Endothelial cell of umbilical vein (primary cell): ENCODE measurements around the gene ANO1. TPM values are rescaled to one million over a fixed set of nuclear protein-coding genes. Genes with fewer than 3 reads are reported as not detected.

ENCODE experiments used
- BruUV-seq: library from RNA; stranded (reverse); fragments of 400-500 nt; replicated peaks from 2 replicates; lab custom pipeline; 2021; lab: Mats Ljungman, UMichigan
- CTCF ChIA-PET: fragments of 300-600, 350-600 bp; sonication (Branson Sonifier 250); formaldehyde crosslinking; loops from one replicate; lab custom pipeline; 2021; ENCODE audit warnings: antibody characterized with exemption, inconsistent platforms; lab: Charles Lee
- POLR2A ChIA-PET: fragments of 300-600, 350-600 bp; sonication (Branson Sonifier 250); formaldehyde crosslinking; loops from one replicate; lab custom pipeline; 2021; ENCODE audit warnings: antibody characterized with exemption, inconsistent platforms; lab: Charles Lee
- DNase-seq: peaks from one replicate; pipeline ENCODE4 v3.0.0-alpha.2; 2011; ENCODE audit warnings: low read depth, low spot score
- FAIRE-seq: peaks from 2 replicates; lab custom pipeline; 2011; peaks lifted over from hg19 to GRCh38; lab: Jason Lieb, UNC
- H2AFZ ChIP-seq: 2 replicates; pipeline ENCODE4 v1.6.0; 2012; ENCODE audit warnings: low read depth, low read length, control low read depth, inconsistent platforms
- H3K27ac ChIP-seq: 2 replicates; pipeline ENCODE4 v1.5.1; 2011; ENCODE audit warnings: low read depth, mild to moderate bottlenecking, control low read depth, low read length, moderate library complexity; ENCODE audit not compliant: insufficient read depth
- H3K27me3 ChIP-seq, 2 experiments: 2 replicates each; pipeline versions ENCODE4 v1.6.0 to v1.6.1; 2011; ENCODE audit warnings: low read length in 2 of 2, mixed read lengths in 1 of 2; ENCODE audit not compliant: control insufficient read depth in 2 of 2, insufficient read depth in 2 of 2
- H3K36me3 ChIP-seq, 2 experiments: 2 replicates in 1 of 2; 3 replicates in 1 of 2; pipeline ENCODE4 v1.5.1; 2011; ENCODE audit warnings: low read length in 2 of 2, mild to moderate bottlenecking in 1 of 2, moderate library complexity in 1 of 2; ENCODE audit not compliant: control insufficient read depth in 2 of 2, insufficient read depth in 2 of 2; ENCODE audit errors: extremely low read depth in 1 of 2
- H3K4me1 ChIP-seq: 3 replicates; pipeline ENCODE4 v1.5.1; 2011; ENCODE audit warnings: mild to moderate bottlenecking, low read length; ENCODE audit not compliant: control insufficient read depth, insufficient read depth; ENCODE audit errors: extremely low read depth
- H3K4me2 ChIP-seq: 2 replicates; pipeline ENCODE4 v1.6.1; 2011; ENCODE audit warnings: low read length, control low read depth, mixed read lengths; ENCODE audit not compliant: insufficient read depth
- H3K4me3 ChIP-seq, 3 experiments: fragments of 200-600 bp in 1 of 3; sonication (generic), shearing (Covaris generic) in 1 of 3; replicated peaks in 1 of 3; 2 replicates each; pipeline ENCODE4 v1.5.1; 2011 to 2016; ENCODE audit warnings: control low read depth in 3 of 3, low read length in 3 of 3, mild to moderate bottlenecking in 2 of 3, inconsistent platforms in 1 of 3, low read depth in 1 of 3, moderate library complexity in 1 of 3; ENCODE audit not compliant: insufficient read depth in 1 of 3
- H3K79me2 ChIP-seq: 2 replicates; pipeline ENCODE4 v1.6.0; 2012; ENCODE audit warnings: low read length, inconsistent platforms; ENCODE audit not compliant: control insufficient read depth, insufficient read depth
- H3K9ac ChIP-seq: replicated peaks from 2 replicates; pipeline ENCODE3; 2011; ENCODE audit warnings: low read length, control low read depth; ENCODE audit not compliant: insufficient read depth; ENCODE audit errors: extremely low read depth
- H3K9me1 ChIP-seq: replicated peaks from 3 replicates; pipeline ENCODE4 v1.6.0; 2011; ENCODE audit warnings: mild to moderate bottlenecking, low read length; ENCODE audit not compliant: control insufficient read depth, insufficient read depth; ENCODE audit errors: extremely low read depth
- H3K9me3 ChIP-seq: replicated peaks from 2 replicates; pipeline ENCODE4 v1.5.1; 2012; ENCODE audit warnings: low read length, inconsistent platforms; ENCODE audit not compliant: control insufficient read depth, insufficient read depth
- H4K20me1 ChIP-seq: replicated peaks from 2 replicates; pipeline ENCODE3; 2011; ENCODE audit warnings: mild to moderate bottlenecking, low read length; ENCODE audit not compliant: control insufficient read depth, insufficient read depth; ENCODE audit errors: extremely low read depth
- CTCF ChIP-seq, 2 donors: IDR thresholded peaks; 1 replicate in 1 of 2; 2 replicates in 1 of 2; pipeline ENCODE4 v1.5.1; 2011; ENCODE audit warnings: low read length in 2 of 2, mild to moderate bottlenecking in 2 of 2, moderate library complexity in 2 of 2, control low read depth in 1 of 2, inconsistent platforms in 1 of 2, low read depth in 1 of 2; ENCODE audit not compliant: insufficient read depth in 1 of 2; ENCODE audit errors: extremely low read depth in 1 of 2
- EZH2 ChIP-seq: IDR thresholded peaks from 2 replicates; pipeline ENCODE4 v1.6.1; 2012; ENCODE audit warnings: borderline replicate concordance, low read depth, mild to moderate bottlenecking, moderate library complexity, low read length, inconsistent platforms; ENCODE audit not compliant: severe bottlenecking
- FOS ChIP-seq: IDR thresholded peaks from 2 replicates; pipeline ENCODE4 v1.6.1; 2011; ENCODE audit warnings: mild to moderate bottlenecking, low read length, moderate library complexity, borderline replicate concordance; ENCODE audit not compliant: insufficient read depth
- GATA2 ChIP-seq: IDR thresholded peaks from 2 replicates; pipeline ENCODE4 v1.7.0; 2011; ENCODE audit warnings: low read depth, mild to moderate bottlenecking, moderate library complexity, mixed read lengths, low read length; ENCODE audit not compliant: insufficient read length, insufficient read depth
- JUN ChIP-seq: IDR thresholded peaks from 2 replicates; pipeline ENCODE4 v1.6.1; 2011; ENCODE audit warnings: borderline replicate concordance, low read depth; ENCODE audit not compliant: insufficient read length, insufficient read depth
- MAX ChIP-seq: IDR thresholded peaks from 2 replicates; pipeline ENCODE4 v1.6.1; 2011; ENCODE audit not compliant: insufficient read depth, insufficient read length
- MYC ChIP-seq: IDR thresholded peaks from one replicate; pipeline ENCODE4 v1.6.1; 2011; ENCODE audit warnings: mild to moderate bottlenecking, low read depth, low read length
- POLR2A ChIP-seq: IDR thresholded peaks from 2 replicates; pipeline ENCODE4 v1.6.1; 2012; ENCODE audit warnings: low read depth, mild to moderate bottlenecking, control low read depth, low read length
- POLR2AphosphoS5 ChIP-seq: IDR thresholded peaks from 2 replicates; pipeline ENCODE4 v1.6.1; 2012; ENCODE audit warnings: low read depth, mild to moderate bottlenecking, control low read depth, low read length, moderate library complexity; ENCODE audit not compliant: insufficient read depth
- dilution Hi-C: fragments of 300-500 bp; cut with MboI; formaldehyde crosslinking; loops from one replicate; pipeline ENCODE4 v1.15.0; 2019; ENCODE audit warnings: low sequenced_read_pairs; ENCODE audit not compliant: extremely low pct_ligation_motif_present
- intact Hi-C: fragments of 100-400 bp; cut with micrococcal nuclease; formaldehyde crosslinking; loops from one replicate; pipeline ENCODE4 v1.10.0; 2022
- polyA plus RNA-seq, 4 experiments: library from polyadenylated mRNA; depleted of rRNA in 3 of 4; stranded (reverse) in 3 of 4; unstranded in 1 of 4; fragments of >200 nt; gene quantifications; 2 replicates each; pipeline versions ENCODE4 v1.2.1 to v1.2.3, GENCODE V29; 2011 to 2012; ENCODE audit warnings: missing spikeins in 1 of 4
- total RNA-seq: library from RNA; stranded (reverse); gene quantifications from 2 replicates; pipeline ENCODE4 v1.2.3, GENCODE V29; 2021

The ANO1 gene
- total and polyA plus RNA-seq, 2 donors (not counting 3 experiments of a cell fraction or from before 2014, with no cell fraction given), result 0.03 to 0.40 TPM

GRCh38 chr11:70151671-70152070 is 73.6 kb downstream of the ANO1 start:
- Histone ChIP-seq H3K9ac (no peak overlapping the region), H3K27me3 (no peaks in the 10 kb centered on the region), H3K79me2 (no peaks in the 10 kb centered on the region), H2AFZ (no peak overlapping the region), H3K4me1 (no peaks in the 10 kb centered on the region), H4K20me1 (no peaks in the 10 kb centered on the region), H3K4me2 (no peak overlapping the region), H3K4me3 (no peak overlapping the region), H3K36me3 (no peaks in the 10 kb centered on the region), H3K27ac (no peak overlapping the region), H3K9me1 (no peaks in the 10 kb centered on the region), H3K9me3 (no peaks in the 10 kb centered on the region)
- intact Hi-C loops (no loop called here), dilution Hi-C loops (no loop called here)
- TF ChIP-seq POLR2A, result no peak
- TF ChIP-seq POLR2AphosphoS5, result no peak
- TF ChIP-seq MYC, result no peak
- TF ChIP-seq JUN, result no peak
- no peak for TF ChIP-seq MAX
- TF ChIP-seq EZH2, result no peak
- no peak for TF ChIP-seq FOS
- TF ChIP-seq CTCF (IDR thresholded peaks at IDR 0.05; ENCODE audit: extremely low read depth in 1 of 2, insufficient read depth in 1 of 2, low read depth in 1 of 2, low read length in 2 of 2), result no peak
- no peak for TF ChIP-seq GATA2
- POLR2A ChIA-PET, result no interaction called here
- BruUV-seq, result no TSS peak
- DNase-seq (no peak), FAIRE-seq (no peak)
- CTCF ChIA-PET, result no interaction called here
